Measurements from ENCODE around the gene MAGEB10. TPM values are rescaled to one million over a fixed set of nuclear protein-coding genes. Genes with fewer than 3 reads are reported as not detected.

MAGEB10 gene
- total RNA-seq, 1 donor from 2014 or later: not detected

DNA sequence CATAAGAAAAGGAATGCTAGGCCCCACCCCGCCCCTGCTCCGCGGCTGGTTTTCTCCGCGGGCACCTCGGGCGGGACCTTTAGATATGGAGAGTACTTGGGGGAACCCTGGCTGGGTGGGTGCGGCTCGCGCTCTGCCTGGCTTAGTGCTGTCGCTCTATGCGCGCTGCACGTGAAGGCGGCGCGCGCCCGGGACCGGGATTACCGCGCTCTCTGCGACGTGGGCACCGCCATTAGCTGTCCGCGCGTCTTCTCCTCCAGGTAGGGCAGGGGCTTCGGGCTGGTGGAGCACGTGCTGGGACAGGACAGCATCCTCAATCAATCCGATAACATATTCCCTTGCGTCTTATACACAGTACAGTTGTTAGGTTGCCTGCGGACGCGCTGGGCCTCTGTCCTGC is 56.0 kb downstream of the MAGEB10 start:
- Mint-ChIP-seq H3K9me3 (ENCODE audit: unreplicated experiment) (no peaks in the 10 kb centered on the region), H3K4me3 (ENCODE audit: unreplicated experiment) (no peak overlapping the region)
- H3K4me2 ChIP-seq (ENCODE audit: low read length): peak overlapping the region; percentile 54

More for the DNA sequence above, 56.0 kb downstream of the MAGEB10 start:
- Histone ChIP-seq H3K79me2 (ENCODE audit: insufficient read depth, low read length) (no peaks in the 10 kb centered on the region), H3K27ac (ENCODE audit: low read depth, low read length) (no peak overlapping the region), H3K9ac (ENCODE audit: low read length) (no peak overlapping the region), H4K20me1 (ENCODE audit: insufficient read depth, low read length) (no peaks in the 10 kb centered on the region), H3K27me3 (ENCODE audit: insufficient read depth, low read length) (no peaks in the 10 kb centered on the region), H2AFZ (ENCODE audit: low read depth, low read length) (peak overlapping the region; percentile 41), H3K4me1 (ENCODE audit: insufficient read depth, low read length) (no peaks in the 10 kb centered on the region), H3K36me3 (ENCODE audit: insufficient read depth, low read length) (no peaks in the 10 kb centered on the region), H3K9me3 (ENCODE audit: insufficient read depth, low read depth, low read length) (no peaks in the 10 kb centered on the region), H3K4me3 (ENCODE audit: insufficient read depth, low read depth, low read length) (no peak overlapping the region)
- Mint-ChIP-seq H3K36me3 (ENCODE audit: low read depth, unreplicated experiment) (no peaks in the 10 kb centered on the region), H3K27ac (ENCODE audit: unreplicated experiment) (no peak overlapping the region), H3K27me3 (ENCODE audit: low read depth, unreplicated experiment) (peaks cover 2% of the 10 kb centered on the region), H3K4me1 (ENCODE audit: low read depth, unreplicated experiment) (no peaks in the 10 kb centered on the region)
- no peak for DNase-seq (ENCODE audit: low read depth)
- FAIRE-seq: no peak
- TF ChIP-seq, protein P1, sequence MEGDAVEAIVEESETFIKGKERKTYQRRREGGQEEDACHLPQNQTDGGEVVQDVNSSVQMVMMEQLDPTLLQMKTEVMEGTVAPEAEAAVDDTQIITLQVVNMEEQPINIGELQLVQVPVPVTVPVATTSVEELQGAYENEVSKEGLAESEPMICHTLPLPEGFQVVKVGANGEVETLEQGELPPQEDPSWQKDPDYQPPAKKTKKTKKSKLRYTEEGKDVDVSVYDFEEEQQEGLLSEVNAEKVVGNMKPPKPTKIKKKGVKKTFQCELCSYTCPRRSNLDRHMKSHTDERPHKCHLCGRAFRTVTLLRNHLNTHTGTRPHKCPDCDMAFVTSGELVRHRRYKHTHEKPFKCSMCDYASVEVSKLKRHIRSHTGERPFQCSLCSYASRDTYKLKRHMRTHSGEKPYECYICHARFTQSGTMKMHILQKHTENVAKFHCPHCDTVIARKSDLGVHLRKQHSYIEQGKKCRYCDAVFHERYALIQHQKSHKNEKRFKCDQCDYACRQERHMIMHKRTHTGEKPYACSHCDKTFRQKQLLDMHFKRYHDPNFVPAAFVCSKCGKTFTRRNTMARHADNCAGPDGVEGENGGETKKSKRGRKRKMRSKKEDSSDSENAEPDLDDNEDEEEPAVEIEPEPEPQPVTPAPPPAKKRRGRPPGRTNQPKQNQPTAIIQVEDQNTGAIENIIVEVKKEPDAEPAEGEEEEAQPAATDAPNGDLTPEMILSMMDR (IDR thresholded peaks at IDR 0.05; ENCODE audit: insufficient read depth, low read depth, low read length): no peak
- no peak for TF ChIP-seq EZH2 (IDR thresholded peaks at IDR 0.05; ENCODE audit: insufficient read depth, low read length)

Other genes starting within 250 kb of the MAGEB10 start
- not detected in 2 replicates for gene DCAF8L2, start 217.6 kb upstream of the MAGEB10 start, total RNA-seq
- gene DCAF8L1, start 173.5 kb downstream of the MAGEB10 start, total RNA-seq: not detected in 2 replicates